GM19238 (cell line): Measurements from ENCODE around the gene GNAZ.
"Not testable (repeated sequence)": the region's sequence is repeated elsewhere in the genome, so short reads cannot be mapped to it uniquely, and the experiment has no call there.

Source experiments
- DNase-seq: peaks from one replicate; pipeline ENCODE4 v3.0.0; 2011; ENCODE audit warnings: low spot score; ENCODE audit not compliant: insufficient read length

GNAZ gene

DNA sequence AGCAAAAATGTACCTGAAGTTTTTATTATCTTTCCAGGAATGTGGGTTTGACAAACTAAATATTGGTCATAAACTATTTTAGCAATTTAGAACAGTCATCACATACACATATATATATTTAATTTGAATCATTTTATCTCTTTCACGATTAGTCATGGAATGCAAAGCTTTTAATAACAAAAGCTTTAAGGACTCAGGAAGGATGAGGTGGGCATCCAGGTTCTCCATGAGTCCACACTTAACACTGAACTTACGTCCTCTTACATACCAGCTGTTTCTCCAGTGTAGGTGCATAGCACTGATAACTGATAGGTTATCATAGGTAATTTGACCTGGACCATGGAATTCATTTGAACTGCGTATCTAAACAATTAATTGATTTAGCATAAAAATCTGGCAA, 28.1 kb upstream of the GNAZ start:
- no peak for DNase-seq

DNA sequence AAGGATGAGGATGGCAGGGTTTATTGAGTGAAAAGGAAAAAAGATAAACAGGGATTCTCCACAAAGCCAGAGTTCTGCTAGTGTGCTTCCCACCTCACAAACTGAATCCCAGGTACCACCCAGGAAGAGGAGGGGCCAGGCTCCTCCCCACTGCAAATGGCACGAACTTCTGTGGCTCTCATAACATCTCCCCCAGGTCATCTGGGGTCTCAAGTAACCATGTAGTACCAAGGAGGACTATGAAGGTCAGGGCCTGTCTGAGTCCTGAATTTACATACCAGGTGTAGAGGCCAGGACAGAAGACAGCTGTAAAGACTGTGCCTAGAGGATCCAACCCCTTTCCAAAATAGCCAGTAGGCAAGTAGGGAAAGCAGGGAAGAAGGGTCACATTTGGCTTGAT, 25.7 kb upstream of the GNAZ start:
- no peak for DNase-seq

DNA sequence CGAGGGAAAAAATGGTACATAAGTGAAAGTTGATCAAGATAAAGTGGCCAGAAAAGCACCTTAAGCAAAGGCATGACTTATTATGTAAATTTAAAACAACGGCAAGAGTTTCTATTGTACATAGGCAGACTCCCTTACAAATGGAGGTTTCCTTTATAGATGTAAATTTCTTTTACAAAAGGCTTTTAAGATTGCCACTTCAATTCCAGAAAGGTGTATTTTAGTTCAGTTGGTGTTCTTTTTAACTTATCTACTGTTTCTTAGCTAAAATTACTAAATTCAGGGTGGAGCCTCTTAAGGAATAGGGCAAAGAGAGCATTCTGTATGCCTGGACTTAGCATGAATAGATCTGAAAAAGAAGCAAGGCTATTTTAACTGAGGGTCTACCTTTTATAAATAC, 24.9 kb upstream of the GNAZ start:
- DNase-seq: no peak

DNA sequence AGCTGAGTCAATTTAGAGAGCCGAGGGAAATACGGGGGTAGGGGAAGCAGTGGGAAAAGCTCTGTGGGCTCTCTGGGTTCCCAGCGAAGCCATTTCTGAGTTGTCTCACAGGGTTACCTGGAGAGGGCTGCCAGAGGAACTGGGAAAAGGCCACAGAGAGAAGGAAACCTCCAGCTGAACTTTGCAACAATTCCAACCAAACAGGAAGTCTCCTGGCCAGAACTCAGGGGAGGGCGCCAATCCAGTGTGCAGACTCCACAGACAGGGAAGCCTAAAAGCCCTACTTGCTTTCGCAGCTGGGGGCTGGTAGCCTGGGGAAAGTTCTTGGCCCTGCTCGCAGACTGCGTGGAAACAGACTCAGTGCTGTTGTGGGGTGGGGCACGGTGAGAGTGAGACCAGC, 23.1 kb upstream of the GNAZ start:
- no peak for DNase-seq

DNA sequence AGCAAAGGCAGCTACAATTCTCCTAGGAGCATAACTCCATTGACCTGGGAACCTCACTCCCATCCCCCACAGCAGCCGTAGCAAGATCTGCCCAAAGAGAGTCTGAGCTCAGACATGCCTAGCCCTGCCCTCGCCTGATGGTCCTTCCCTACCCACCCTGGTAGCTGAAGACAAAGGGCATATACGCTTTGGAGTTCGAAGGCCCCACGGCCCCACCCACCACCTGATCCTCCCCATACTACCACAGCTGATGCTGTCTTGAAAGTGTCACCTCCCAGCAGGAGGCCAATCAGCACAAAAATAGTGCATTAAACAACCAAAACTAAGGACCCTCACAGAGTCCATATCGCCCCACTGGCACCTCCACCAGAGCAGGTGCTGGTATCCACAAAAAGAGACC, 22.6 kb upstream of the GNAZ start:
- DNase-seq: no peak

DNA sequence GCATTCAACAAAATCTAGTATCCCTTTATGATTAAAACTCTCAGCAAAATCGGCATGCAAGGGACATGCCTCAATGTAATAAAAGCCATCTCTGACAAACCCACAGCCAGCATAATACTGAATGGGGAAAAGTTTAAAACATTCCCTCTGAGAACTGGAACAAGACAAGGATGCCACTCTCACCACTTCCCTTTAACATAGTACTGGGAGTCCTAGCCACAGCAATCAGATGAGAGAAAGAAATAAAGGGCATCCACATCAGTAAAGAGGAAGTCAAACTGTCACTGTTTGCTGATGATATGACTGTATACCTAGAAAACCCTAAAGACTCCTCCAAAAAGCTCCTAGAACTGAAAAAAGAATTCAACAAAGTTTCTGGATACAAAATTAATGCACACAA, 19.8 kb upstream of the GNAZ start:
- DNase-seq: not testable (repeated sequence)

DNA sequence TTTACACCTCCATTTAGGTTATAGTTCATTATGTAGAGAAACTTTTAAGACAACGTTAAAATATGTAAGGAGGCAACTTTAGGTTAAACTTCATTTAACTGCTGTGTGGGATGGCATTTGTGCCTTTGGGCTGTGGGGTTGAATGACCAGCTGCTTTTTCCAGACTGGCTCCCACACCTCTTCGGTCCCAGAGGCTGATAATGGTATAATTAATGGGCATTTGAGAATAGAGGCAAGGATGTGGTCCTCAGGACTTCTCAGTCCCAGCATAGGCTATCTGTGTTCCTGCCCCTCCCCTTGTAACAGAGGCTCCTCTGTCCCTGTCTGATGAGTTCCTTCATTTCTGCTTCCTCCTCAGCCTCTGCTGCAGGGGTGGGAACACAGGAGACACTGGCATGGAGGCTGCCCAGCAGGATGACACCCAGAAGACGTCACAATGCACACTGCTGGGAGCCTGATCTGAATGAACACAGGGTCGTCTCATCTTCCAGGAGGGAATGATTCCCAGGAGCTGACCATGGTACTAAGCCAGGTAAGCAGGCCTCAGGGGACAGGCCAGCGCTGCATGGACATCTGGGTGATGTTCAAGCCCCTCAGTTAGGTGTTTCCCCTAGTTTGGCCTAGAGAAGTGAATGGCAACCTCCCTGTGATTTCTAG, 17.1 kb upstream of the GNAZ start:
- no peak for DNase-seq

DNA sequence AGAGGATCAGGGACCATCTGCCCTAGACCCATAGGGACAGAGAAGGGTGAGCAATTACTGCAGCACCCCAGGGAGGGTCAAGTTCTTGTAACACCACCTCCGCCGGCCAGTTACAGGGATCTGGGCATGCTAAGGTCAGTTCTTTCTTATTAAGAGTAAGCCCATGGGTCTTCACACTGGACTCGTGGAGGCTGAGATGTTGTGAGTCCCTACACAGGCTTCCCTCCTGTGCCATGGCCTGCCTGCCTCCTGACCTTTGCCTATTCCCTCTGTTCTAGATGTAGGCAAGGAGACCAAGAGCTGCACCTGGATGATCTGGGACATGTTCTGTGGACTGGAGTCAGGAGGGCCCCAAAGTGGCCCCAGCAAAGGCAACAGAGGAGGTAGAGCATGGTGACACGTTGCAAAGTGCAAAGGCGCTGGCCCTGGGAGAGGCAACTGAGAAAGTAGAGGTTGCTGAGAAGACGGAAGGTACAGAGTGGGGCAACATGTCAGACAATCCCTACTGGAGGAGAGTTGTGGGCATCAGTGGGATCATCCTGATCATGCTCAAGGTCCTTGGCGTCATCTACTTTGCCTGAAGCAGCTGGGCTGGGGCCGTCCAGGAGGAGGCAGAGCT, 16.3 kb upstream of the GNAZ start:
- no peak for DNase-seq

DNA sequence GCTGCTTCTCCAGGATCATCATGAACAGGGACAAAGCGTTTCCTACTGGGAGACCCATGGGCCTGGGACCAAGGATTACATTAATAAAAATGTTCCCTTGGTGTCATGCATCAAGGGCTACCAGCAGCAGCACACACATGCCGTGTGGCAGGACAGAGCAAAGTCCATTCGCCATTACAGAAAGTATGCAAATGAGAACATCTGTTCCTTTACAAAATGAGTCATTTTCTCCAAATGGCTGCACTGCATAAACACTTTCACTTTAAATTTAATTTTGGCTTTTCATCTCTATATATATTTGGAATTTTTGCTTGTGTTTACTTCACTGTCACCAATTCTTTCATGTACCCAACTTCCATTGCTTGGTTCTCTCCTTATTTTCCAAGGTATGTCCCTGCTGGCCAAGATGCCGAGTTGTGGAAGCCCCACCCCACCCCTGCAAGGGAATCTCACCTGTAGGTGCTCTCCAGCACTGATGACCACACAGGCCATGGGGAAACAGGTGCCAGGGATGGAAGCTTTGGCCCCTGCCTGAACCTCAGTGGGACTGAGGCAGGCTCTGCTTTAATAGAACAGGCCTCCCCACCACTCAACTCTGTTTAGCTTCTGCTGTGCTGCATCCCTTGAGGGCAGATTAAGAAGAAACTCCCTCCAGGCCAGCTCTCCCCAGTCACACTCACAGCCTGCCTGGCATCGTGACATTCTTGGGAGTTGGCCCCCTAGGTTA, 15.6 kb upstream of the GNAZ start:
- peak; percentile 59 for DNase-seq

DNA sequence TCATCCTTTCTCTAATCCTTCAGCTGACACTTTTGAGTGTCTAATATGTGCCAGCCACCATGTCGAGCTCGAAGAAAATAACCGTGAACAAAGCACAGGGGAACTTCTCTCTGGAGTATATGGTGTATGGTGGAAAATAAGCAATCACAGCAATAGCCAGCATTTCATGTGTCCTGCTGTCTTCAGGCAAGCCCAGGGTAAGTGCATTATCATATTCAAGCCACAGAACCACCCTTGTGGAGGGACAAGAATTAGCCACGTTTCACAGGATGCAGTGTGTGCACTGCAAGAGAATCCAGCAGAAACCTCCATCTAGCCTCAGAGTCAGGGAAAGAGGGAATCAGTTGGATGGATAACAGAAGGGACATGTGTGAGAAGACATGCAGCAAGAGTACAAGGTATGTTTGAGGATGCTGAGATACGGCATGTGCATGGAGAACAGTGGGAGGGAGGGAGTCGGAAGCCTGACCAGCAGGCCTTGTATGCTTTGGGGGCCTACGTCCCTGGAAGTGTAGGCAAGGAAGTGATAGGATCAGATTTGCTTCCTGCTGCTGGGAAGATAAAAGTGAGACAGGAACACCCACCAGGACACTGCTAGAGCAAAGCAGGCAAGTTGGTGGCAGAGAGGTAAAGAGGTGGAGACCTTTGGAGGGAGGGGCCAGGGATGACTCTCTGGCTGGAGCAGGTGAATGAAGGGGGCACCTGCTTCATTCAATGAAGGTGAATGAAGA, 14.7 kb upstream of the GNAZ start:
- no peak for DNase-seq

DNA sequence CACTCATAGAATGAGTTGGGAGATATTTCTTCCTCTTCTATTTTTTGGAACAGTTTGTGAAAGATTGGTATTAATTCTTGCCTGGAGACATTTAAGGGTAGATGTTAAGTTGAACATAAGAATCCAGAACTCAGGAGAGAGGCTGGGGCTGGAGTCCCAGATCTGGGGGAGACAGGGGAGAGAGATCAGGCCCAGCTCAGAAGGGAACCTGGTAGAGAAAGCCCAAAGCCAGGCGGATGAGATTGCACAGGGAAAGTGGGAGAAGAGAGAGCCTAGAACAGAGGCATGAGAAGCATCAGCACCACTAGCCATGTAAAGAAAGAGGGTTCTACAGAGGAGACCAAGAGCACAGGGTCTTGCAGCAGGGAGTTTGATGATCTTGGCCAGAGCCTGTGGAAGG, 13.0 kb upstream of the GNAZ start:
- DNase-seq: no peak

DNA sequence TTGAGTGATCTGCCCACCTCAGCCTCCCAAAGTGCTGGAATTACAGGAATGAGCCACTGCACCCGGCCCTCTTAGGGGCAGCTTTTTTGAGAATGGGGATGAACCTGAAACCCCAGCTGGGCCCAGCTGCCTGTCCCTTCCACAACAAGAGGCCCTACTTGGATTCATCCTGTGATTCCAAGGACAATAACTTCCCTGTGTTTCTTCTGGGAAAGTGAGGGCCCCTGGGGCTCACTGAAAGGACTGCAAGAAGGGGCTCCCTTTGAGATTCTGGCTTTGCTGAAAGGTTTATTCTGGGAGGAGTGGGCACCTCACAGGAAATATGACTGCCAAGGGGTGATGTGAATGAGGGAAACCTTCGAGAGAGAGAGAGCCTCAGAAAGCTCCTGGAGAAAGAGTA, 12.3 kb upstream of the GNAZ start:
- no peak for DNase-seq

DNA sequence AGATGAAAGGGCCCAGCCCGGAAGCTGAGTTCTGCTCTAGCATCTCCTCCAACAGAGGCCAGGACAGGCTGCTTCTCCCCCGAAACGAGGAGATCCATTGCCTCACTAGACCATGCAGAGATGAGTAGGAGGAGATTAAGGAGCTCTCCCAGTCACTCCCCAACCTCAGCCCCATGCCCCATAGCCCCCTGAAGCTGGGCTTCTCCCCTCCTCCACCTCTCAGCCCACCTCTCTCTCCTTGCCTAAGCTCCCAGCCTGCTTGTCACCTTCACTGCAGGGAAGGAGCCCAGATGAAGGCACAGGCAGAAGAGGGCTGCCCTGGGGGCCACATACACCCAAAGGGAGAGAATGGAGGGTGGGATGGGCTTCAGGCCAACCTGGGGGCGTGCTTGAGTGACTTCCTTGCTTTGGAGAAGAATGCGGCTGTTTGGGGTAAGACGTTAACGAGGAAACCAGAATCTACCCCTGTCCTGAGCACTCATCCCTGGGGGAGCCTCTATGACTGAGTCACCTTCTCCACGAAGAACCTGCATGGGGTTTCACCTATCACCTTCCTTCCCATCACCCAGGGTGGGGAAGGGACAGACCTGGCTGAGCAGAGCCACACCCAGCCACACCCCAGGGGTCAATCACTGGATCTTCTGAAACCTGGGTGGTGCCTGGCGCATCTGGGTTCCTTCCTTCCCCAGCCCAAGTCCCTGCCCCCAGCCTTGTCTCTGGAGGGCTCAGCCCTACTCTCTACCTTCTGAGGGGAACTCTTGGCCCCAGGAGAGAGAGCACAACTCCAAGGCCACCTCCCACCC, 11.6 kb upstream of the GNAZ start:
- DNase-seq: no peak

DNA sequence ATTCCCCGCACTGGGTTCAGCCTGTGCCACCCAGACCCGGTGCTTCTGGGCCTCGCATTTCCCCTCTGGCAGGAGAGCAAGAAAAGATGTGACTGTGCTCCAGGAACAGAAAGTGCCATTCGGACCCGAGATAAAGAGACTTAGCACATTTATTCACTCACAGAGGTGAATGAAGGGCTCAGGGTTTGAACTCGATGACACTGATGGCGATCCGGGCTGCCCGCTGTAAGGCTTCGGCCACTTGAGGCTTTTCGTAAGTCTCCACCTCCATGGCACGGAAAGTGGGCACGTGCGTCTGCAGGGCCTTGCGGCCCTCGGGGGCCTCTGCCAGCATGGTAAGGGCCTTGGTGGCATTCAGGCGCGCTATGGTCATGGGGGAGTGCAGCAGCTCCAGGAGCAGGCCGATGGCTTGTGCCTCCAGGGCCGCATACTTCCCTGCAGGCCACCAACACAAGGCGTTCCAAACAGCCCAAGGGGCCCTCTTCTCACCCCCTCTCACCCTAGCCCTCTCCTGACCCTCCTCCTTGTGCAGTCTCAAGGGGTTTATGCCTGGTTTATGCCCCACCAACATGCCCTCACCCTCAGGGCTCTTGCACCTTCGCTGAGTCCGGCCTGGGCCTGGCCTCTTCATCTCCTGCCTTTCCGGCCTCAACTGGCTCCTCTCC, 10.9 kb upstream of the GNAZ start:
- DNase-seq: no peak

DNA sequence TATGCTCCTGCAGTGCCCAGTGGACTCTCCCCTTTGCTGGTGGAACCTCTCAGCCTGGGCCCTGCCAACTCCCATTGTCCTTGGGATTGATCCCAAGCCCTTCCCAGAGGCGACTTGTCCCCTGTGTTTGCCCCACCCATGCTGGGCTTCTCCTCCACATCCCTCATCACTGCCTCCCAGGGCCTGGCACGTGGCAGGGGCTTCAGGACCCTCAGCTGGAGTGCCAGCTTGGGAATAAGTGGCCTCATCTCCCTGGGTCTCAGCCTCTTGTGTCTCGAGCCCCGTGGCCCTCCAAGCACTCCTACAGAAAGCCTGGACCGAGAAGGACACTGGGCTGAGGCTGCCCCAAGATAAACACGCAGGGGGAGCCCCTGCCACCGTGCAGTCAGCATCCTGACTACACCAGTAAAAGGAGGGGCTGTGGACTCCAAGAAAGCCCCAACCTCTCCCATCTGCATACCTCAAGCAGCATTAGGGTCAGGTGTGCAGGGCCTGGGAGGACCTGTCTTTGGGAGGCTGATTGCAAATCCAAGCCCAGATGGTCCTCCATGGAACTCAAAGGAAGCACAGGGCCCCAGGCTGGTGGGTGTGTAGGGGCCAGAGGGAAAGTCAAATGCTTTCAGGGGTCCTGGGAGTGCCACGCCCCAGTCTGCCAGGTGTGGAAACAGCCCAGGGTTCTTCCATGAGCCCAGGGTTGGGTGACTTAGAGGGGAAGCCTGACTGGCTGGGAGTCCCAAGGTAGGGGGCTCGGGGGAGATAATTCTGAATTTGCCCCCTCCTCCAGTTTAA, 9.5 kb upstream of the GNAZ start:
- DNase-seq: no peak

DNA sequence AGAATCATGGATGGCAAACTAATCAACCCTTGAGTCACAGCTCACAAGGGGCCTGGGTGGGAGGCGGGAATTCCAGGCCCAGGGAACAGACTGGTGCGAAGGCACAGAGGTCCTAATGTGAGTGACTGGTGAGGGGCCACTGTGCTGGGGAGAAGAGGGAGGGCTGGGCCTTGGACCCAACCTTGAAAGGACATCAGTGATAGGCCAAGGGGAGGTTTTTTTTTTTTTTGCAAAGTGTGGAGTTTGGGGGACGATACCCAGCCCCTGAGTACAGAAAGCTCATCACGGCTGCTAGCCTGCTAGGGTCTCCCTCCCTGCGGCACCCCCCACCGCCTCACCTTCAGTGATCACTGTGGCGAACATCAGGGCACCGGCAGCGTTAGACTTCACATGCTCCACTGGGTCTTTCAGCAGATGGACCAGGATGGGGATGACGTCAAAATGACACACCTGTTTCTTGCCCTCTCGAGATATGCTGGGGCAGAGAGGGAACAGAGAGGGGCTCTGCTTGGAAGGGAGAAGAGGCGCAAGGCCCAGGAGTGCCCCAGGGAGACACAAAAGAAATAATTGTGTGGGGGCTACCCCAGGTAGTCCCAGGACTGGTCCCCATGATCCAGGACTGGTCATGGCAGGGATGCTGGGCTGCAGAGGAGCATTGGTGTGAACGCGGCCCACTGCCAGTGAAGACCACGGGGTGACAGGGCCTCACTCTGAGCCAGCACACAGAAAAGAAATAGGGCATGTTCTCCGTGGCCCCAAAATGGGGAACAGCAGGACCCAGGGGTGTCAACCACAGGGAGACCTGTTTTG, 8.6 kb upstream of the GNAZ start:
- DNase-seq: no peak

DNA sequence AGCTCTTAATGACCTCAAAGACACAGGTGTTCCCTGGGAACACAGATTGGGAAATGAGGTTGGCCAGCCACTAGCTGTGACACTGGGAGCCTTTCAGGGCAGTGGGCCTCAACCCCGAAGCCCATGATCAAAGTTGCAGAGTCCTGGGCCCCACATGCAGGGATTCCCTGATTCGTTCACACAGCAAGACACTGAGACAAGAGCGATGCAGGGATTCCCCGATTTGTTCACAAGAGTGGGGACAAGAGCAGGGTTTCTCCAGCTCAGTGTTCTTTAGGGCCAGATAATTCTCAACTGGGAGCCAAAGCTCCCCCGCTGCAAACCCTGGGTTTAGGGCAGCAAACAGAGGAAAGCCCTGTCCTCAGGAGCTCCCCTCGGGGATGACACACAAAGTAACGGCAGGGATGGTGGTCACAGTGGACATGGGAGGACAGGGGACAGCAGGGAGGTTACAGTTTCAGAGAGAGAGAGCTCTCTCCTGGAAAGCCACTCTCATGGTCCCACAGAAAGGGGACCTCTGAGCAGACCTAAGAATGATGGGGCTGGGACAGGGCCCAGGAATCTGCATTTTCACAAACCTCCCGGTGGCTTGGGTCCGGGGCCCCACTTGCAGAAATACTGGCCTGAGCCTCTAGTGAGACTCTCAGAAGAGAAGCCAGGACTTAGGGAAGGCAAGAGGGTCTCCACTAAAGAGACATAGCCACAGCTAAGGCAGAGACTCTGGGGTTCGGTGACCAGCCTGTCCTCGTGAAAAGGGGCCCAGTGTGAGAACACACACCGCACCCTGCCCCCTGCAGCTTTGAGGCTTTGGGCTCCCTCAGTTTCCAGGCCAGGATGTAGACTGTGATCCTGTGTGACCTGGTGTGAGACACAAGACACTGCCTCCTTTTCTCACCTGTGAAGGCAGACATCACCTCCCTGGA, 7.4 kb upstream of the GNAZ start:
- no peak for DNase-seq
